ENCODE results near the gene RBM33.
"Not testable (repeated sequence)": the region's sequence is repeated elsewhere in the genome, so short reads cannot be mapped to it uniquely, and the experiment has no call there.

Gene RBM33

GRCh38 chr7:155665957-155666287 lies 21.5 kb downstream of the RBM33 start:
- no peak for DNase-seq

- no peak for DNase-seq
Measured at GRCh38 chr7:155667241-155667829, 22.9 kb downstream of the RBM33 start.

GRCh38 chr7:155669717-155670505 lies 25.4 kb downstream of the RBM33 start:
- DNase-seq, result no peak

- no peak for DNase-seq
Measured at GRCh38 chr7:155670521-155670920, 26.1 kb downstream of the RBM33 start.

- DNase-seq, result no peak
Measured at GRCh38 chr7:155674556-155674955, 30.1 kb downstream of the RBM33 start.

- no peak for DNase-seq
Measured at GRCh38 chr7:155676052-155676451, 31.6 kb downstream of the RBM33 start.

- no peak for DNase-seq
Measured at GRCh38 chr7:155677688-155678087, 33.2 kb downstream of the RBM33 start.

GRCh38 chr7:155680124-155680523 lies 35.7 kb downstream of the RBM33 start:
- DNase-seq, result no peak

- no peak for DNase-seq
Measured at GRCh38 chr7:155680864-155681263, 36.4 kb downstream of the RBM33 start.

GRCh38 chr7:155681663-155682062 lies 37.2 kb downstream of the RBM33 start:
- DNase-seq, result no peak

- DNase-seq, result no peak
Measured at GRCh38 chr7:155682484-155682883, 38.0 kb downstream of the RBM33 start.

GRCh38 chr7:155683098-155683497 lies 38.6 kb downstream of the RBM33 start:
- DNase-seq, result no peak

GRCh38 chr7:155683714-155684113 lies 39.3 kb downstream of the RBM33 start:
- no peak for DNase-seq

- DNase-seq, result no peak
Measured at GRCh38 chr7:155684543-155684942, 40.1 kb downstream of the RBM33 start.

GRCh38 chr7:155685070-155685790 lies 40.8 kb downstream of the RBM33 start:
- no peak for DNase-seq

GRCh38 chr7:155685791-155686160 lies 41.3 kb downstream of the RBM33 start:
- DNase-seq, result no peak

- DNase-seq, result not testable (repeated sequence)
Measured at GRCh38 chr7:155686620-155687324, 42.3 kb downstream of the RBM33 start.

GRCh38 chr7:155688237-155688636 lies 43.8 kb downstream of the RBM33 start:
- DNase-seq, result not testable (repeated sequence)

GRCh38 chr7:155690655-155691054 lies 46.2 kb downstream of the RBM33 start:
- DNase-seq, result not testable (repeated sequence)

- DNase-seq, result no peak
Measured at GRCh38 chr7:155692317-155692716, 47.9 kb downstream of the RBM33 start.

GRCh38 chr7:155693826-155694225 lies 49.4 kb downstream of the RBM33 start:
- DNase-seq, result no peak

- no peak for DNase-seq
Measured at GRCh38 chr7:155694851-155695250, 50.4 kb downstream of the RBM33 start.

GRCh38 chr7:155696747-155697146 lies 52.3 kb downstream of the RBM33 start:
- DNase-seq, result no peak

- no peak for DNase-seq
Measured at GRCh38 chr7:155698633-155699032, 54.2 kb downstream of the RBM33 start.

Data from activated effector memory CD4-positive, alpha-beta T cell treated with Interleukin-2 at 50 U/mL for 16 hours (primary cell).